Caco-2 (cell line): ENCODE data around the gene SOX9. TPM values are rescaled to one million over a fixed set of nuclear protein-coding genes. Genes with fewer than 3 reads are reported as not detected.

Experiments
- BruUV-seq: library from RNA; stranded (reverse); fragments of 400-500 nt; replicated peaks from 2 replicates; lab custom pipeline; 2021; lab: Mats Ljungman, UMichigan
- CTCF ChIA-PET: fragments of 300-600 bp; sonication (Branson Sonifier 250); formaldehyde crosslinking; loops from one replicate; lab custom pipeline; 2022; ENCODE audit warnings: antibody characterized with exemption; lab: Charles Lee
- POLR2A ChIA-PET: fragments of 300-600 bp; sonication (Branson Sonifier 250); formaldehyde crosslinking; loops from one replicate; lab custom pipeline; 2022; ENCODE audit warnings: antibody characterized with exemption; lab: Charles Lee
- DNase-seq, 2 experiments: peaks; one replicate each; pipeline versions ENCODE4 v3.0.0 to v3.0.0-alpha.2; 2020 to 2022
- H3K27me3 ChIP-seq: replicated peaks from 2 replicates; pipeline ENCODE4 v1.6.0; 2011; ENCODE audit warnings: low read length; ENCODE audit not compliant: control insufficient read depth, insufficient read depth
- H3K36me3 ChIP-seq: 2 replicates; pipeline ENCODE4 v1.5.1; 2011; ENCODE audit warnings: low read length; ENCODE audit not compliant: control insufficient read depth, insufficient read depth
- H3K4me1 ChIP-seq: fragments of 250-450 bp; sonication (Bioruptor Pico); 2 replicates; pipeline ENCODE4 v1.5.1; 2020; ENCODE audit warnings: mild to moderate bottlenecking
- H3K4me3 ChIP-seq: 2 replicates; pipeline ENCODE4 v1.5.1; 2011; ENCODE audit warnings: low read depth, mild to moderate bottlenecking, control low read depth, low read length
- H3K9me3 ChIP-seq: fragments of 250-450 bp; sonication (Bioruptor Pico); 2 replicates; pipeline ENCODE4 v1.5.1; 2020; ENCODE audit warnings: mild to moderate bottlenecking, moderate library complexity
- H3K27ac Mint-ChIP-seq: one replicate; pipeline ENCODE4 v1.8.0; 2022; ENCODE audit warnings: mixed read lengths; ENCODE audit not compliant: unreplicated experiment
- H3K27me3 Mint-ChIP-seq: one replicate; pipeline ENCODE4 v1.8.0; 2022; ENCODE audit warnings: mixed read lengths; ENCODE audit not compliant: insufficient read depth, unreplicated experiment
- H3K36me3 Mint-ChIP-seq: one replicate; pipeline ENCODE4 v1.8.0; 2022; ENCODE audit warnings: mild to moderate bottlenecking, mixed read lengths; ENCODE audit not compliant: insufficient read depth, unreplicated experiment
- H3K4me1 Mint-ChIP-seq: one replicate; pipeline ENCODE4 v1.8.0; 2022; ENCODE audit warnings: low read depth, mixed read lengths; ENCODE audit not compliant: unreplicated experiment
- H3K4me3 Mint-ChIP-seq: one replicate; pipeline ENCODE4 v1.8.0; 2022; ENCODE audit warnings: mild to moderate bottlenecking, moderate library complexity, mixed read lengths; ENCODE audit not compliant: unreplicated experiment
- H3K9me3 Mint-ChIP-seq: one replicate; pipeline ENCODE4 v1.8.0; 2022; ENCODE audit warnings: mixed read lengths; ENCODE audit not compliant: unreplicated experiment
- CTCF ChIP-seq, 2 experiments: fragments of 200-600 bp in 1 of 2; IDR thresholded peaks; 1 replicate in 1 of 2; 2 replicates in 1 of 2; pipeline versions ENCODE4 v1.5.1 to v1.8.0; 2011 to 2022; ENCODE audit warnings: antibody characterized with exemption in 1 of 2, control low read depth in 1 of 2, inconsistent platforms in 1 of 2, low read depth in 1 of 2, low read length in 1 of 2, mild to moderate bottlenecking in 1 of 2, moderate library complexity in 1 of 2; ENCODE audit not compliant: insufficient read depth in 1 of 2, severe bottlenecking in 1 of 2, unreplicated experiment in 1 of 2
- intact Hi-C: fragments of 100-400 bp; cut with micrococcal nuclease; formaldehyde crosslinking; loops from one replicate; pipeline ENCODE4 v1.10.0; 2022; ENCODE audit not compliant: unreplicated experiment
- total RNA-seq: library from RNA; stranded (reverse); gene quantifications from 2 replicates; pipeline ENCODE4 v1.2.3, GENCODE V29; 2022

SOX9 gene
- total RNA-seq, 1 experiment from 2014 or later, result 46.2 TPM

DNA sequence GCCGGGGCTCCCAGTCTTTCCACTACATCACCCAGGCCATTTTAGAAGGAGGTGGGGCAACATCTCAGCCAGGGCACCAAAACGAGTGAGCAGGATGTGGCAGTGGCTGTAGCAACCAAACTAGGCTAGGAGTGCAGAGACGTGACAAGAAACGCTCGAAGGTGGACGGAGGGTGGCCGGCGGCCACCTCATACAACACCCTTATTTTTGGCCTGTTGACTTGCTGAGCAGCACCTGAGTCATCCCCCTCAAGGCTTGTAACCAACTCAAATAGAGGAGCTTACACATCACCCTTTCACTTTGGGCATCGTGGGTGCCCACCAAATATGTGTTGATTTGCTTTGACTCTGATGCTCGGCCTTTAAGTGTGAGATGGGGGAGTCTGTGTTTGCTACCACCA is 23.7 kb upstream of the SOX9 start:
- H3K4me1 ChIP-seq, result 0 out of 2 replicates have a peak, but pooled peaks cover 3% of the 10 kb centered on the region
- Mint-ChIP-seq H3K36me3 (no peaks in the 10 kb centered on the region), H3K27me3 (no peaks in the 10 kb centered on the region), H3K9me3 (no peaks in the 10 kb centered on the region), H3K27ac (no peak overlapping the region), H3K4me3 (no peak overlapping the region), H3K4me1 (no peaks in the 10 kb centered on the region)
- H3K4me3 ChIP-seq, result no peak overlapping the region
- H3K9me3 ChIP-seq, result no peaks in the 10 kb centered on the region
- no peak for DNase-seq
- intact Hi-C loops, result no loop called here
- no peaks in the 10 kb centered on the region for H3K27me3 ChIP-seq
- ChIA-PET POLR2A (no interaction called here), CTCF (no interaction called here)
- no peaks in the 10 kb centered on the region for H3K36me3 ChIP-seq
- peak in 1 of 2 experiments; percentile 1 for TF ChIP-seq CTCF (IDR thresholded peaks at IDR 0.05; ENCODE audit: insufficient read depth in 1 of 2, low read depth in 1 of 2, low read length in 1 of 2, severe bottlenecking in 1 of 2, unreplicated experiment in 1 of 2)
- BruUV-seq, result no TSS peak

DNA sequence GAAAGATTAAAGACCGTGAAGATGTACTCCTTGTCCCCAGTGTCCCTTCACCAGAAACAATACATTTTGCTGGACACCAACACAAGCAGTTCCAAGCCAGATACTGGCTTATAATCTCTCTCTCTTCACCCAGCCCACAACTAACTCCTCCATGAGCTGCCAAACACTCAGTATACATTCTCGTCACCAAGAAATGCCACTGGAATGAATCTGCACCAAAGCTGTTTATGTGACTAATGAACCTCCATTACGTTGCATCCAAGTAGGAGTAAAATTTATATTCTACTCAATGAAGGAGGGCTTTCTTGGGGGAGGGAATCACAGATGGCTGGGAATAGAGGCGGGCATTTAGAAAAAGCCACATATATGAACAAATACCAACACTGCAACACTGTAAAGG is 20.9 kb upstream of the SOX9 start:
- H3K9me3 Mint-ChIP-seq, result no peaks in the 10 kb centered on the region
- H3K4me3 ChIP-seq, result no peak overlapping the region
- H3K36me3 Mint-ChIP-seq, result no peaks in the 10 kb centered on the region
- no peaks in the 10 kb centered on the region for H3K4me1 ChIP-seq
- H3K27me3 Mint-ChIP-seq, result no peaks in the 10 kb centered on the region
- POLR2A ChIA-PET, result no interaction called here
- intact Hi-C loops, result no loop called here
- no peaks in the 10 kb centered on the region for H3K27me3 ChIP-seq
- H3K9me3 ChIP-seq, result no peaks in the 10 kb centered on the region
- H3K4me3 Mint-ChIP-seq, result no peak overlapping the region
- no peak for TF ChIP-seq CTCF (IDR thresholded peaks at IDR 0.05; ENCODE audit: insufficient read depth in 1 of 2, low read depth in 1 of 2, low read length in 1 of 2, severe bottlenecking in 1 of 2, unreplicated experiment in 1 of 2)
- H3K4me1 Mint-ChIP-seq, result no peaks in the 10 kb centered on the region
- no TSS peak for BruUV-seq
- DNase-seq, result no peak
- no peak overlapping the region for H3K27ac Mint-ChIP-seq
- no peaks in the 10 kb centered on the region for H3K36me3 ChIP-seq
- CTCF ChIA-PET, result no interaction called here

GRCh38 chr17:72100470-72100869 is 20.4 kb upstream of the SOX9 start:
- Mint-ChIP-seq H3K9me3 (no peaks in the 10 kb centered on the region), H3K27ac (no peak overlapping the region), H3K4me1 (no peaks in the 10 kb centered on the region), H3K27me3 (no peaks in the 10 kb centered on the region), H3K36me3 (no peaks in the 10 kb centered on the region), H3K4me3 (no peak overlapping the region)
- POLR2A ChIA-PET, result no interaction called here
- BruUV-seq, result no TSS peak
- CTCF ChIA-PET, result no interaction called here
- H3K4me1 ChIP-seq, result no peaks in the 10 kb centered on the region
- intact Hi-C loops, result no loop called here
- no peak overlapping the region for H3K4me3 ChIP-seq
- no peak for DNase-seq
- no peak for TF ChIP-seq CTCF (IDR thresholded peaks at IDR 0.05; ENCODE audit: insufficient read depth in 1 of 2, low read depth in 1 of 2, low read length in 1 of 2, severe bottlenecking in 1 of 2, unreplicated experiment in 1 of 2)
- no peaks in the 10 kb centered on the region for H3K9me3 ChIP-seq
- H3K36me3 ChIP-seq, result no peaks in the 10 kb centered on the region
- H3K27me3 ChIP-seq, result no peaks in the 10 kb centered on the region
